Astrocyte (in vitro differentiated cells and primary cell): ENCODE data around the gene RNF146. TPM values are rescaled to one million over a fixed set of nuclear protein-coding genes. Genes with fewer than 3 reads are reported as not detected.

Experiments
- DNase-seq: peaks from one replicate; pipeline ENCODE4 v3.0.0-alpha.2; 2010; ENCODE audit warnings: low read depth
- FAIRE-seq: peaks from 2 replicates; lab custom pipeline; 2011; peaks lifted over from hg19 to GRCh38; lab: Jason Lieb, UNC
- H2AFZ ChIP-seq: 2 replicates; pipeline ENCODE4 v1.6.0; 2012; ENCODE audit warnings: low read depth, low read length, inconsistent platforms
- H3K27ac ChIP-seq: 2 replicates; pipeline ENCODE4 v1.5.1; 2011; ENCODE audit warnings: low read depth, low read length, inconsistent platforms
- H3K27me3 ChIP-seq: 2 replicates; pipeline ENCODE4 v1.6.0; 2011; ENCODE audit warnings: low read length, inconsistent platforms; ENCODE audit not compliant: insufficient read depth
- H3K36me3 ChIP-seq: 2 replicates; pipeline ENCODE4 v1.5.1; 2011; ENCODE audit warnings: low read length, inconsistent platforms; ENCODE audit not compliant: insufficient read depth
- H3K4me1 ChIP-seq: 2 replicates; pipeline ENCODE4 v1.5.1; 2011; ENCODE audit warnings: low read length, inconsistent platforms; ENCODE audit not compliant: insufficient read depth
- H3K4me2 ChIP-seq: 2 replicates; pipeline ENCODE4 v1.6.0; 2012; ENCODE audit warnings: low read length, inconsistent platforms
- H3K4me3 ChIP-seq: 2 replicates; pipeline ENCODE4 v1.5.1; 2011; ENCODE audit warnings: low read depth, mild to moderate bottlenecking, low read length, inconsistent platforms; ENCODE audit not compliant: insufficient read depth
- H3K79me2 ChIP-seq: 2 replicates; pipeline ENCODE4 v1.6.0; 2012; ENCODE audit warnings: mild to moderate bottlenecking, low read length, inconsistent platforms; ENCODE audit not compliant: insufficient read depth
- H3K9ac ChIP-seq: 2 replicates; pipeline ENCODE4 v1.6.0; 2012; ENCODE audit warnings: mild to moderate bottlenecking, low read length, inconsistent platforms
- H3K9me3 ChIP-seq: 2 replicates; pipeline ENCODE4 v1.5.1; 2012; ENCODE audit warnings: low read depth, mild to moderate bottlenecking, low read length, inconsistent platforms; ENCODE audit not compliant: insufficient read depth
- H4K20me1 ChIP-seq: 2 replicates; pipeline ENCODE4 v1.6.0; 2012; ENCODE audit warnings: low read length, inconsistent platforms; ENCODE audit not compliant: insufficient read depth
- H3K27ac Mint-ChIP-seq: one replicate; pipeline ENCODE4 v1.8.0; 2021; ENCODE audit warnings: mild to moderate bottlenecking, mixed read lengths; ENCODE audit not compliant: unreplicated experiment
- H3K27me3 Mint-ChIP-seq: one replicate; pipeline ENCODE4 v1.8.0; 2021; ENCODE audit warnings: low read depth, mixed read lengths; ENCODE audit not compliant: unreplicated experiment
- H3K36me3 Mint-ChIP-seq: one replicate; pipeline ENCODE4 v1.8.0; 2021; ENCODE audit warnings: low read depth, mixed read lengths; ENCODE audit not compliant: unreplicated experiment
- H3K4me1 Mint-ChIP-seq: one replicate; pipeline ENCODE4 v1.8.0; 2021; ENCODE audit warnings: low read depth, mixed read lengths; ENCODE audit not compliant: unreplicated experiment
- H3K4me3 Mint-ChIP-seq: one replicate; pipeline ENCODE4 v1.8.0; 2021; ENCODE audit warnings: mild to moderate bottlenecking, moderate library complexity, mixed read lengths; ENCODE audit not compliant: unreplicated experiment
- H3K9me3 Mint-ChIP-seq: one replicate; pipeline ENCODE4 v1.8.0; 2021; ENCODE audit warnings: mild to moderate bottlenecking, mixed read lengths; ENCODE audit not compliant: unreplicated experiment
- CTCF ChIP-seq: IDR thresholded peaks from 2 replicates; pipeline ENCODE4 v1.5.1; 2011; ENCODE audit warnings: low read depth, mild to moderate bottlenecking, inconsistent platforms, low read length, moderate library complexity; ENCODE audit not compliant: insufficient read depth
- EZH2 ChIP-seq: IDR thresholded peaks from 2 replicates; pipeline ENCODE4 v1.6.1; 2012; ENCODE audit warnings: mild to moderate bottlenecking, low read length, inconsistent platforms; ENCODE audit not compliant: insufficient read depth
- total RNA-seq: library from RNA; stranded (reverse); gene quantifications from 2 replicates; pipeline ENCODE4 v1.2.1, GENCODE V29; 2021

Gene RNF146
- total RNA-seq, 1 donor from 2014 or later = 41.4 TPM

- H3K27me3 ChIP-seq = no peaks in the 10 kb centered on the region
- Mint-ChIP-seq H3K36me3 (peaks cover 2% of the 10 kb centered on the region), H3K27ac (no peak overlapping the region), H3K27me3 (no peaks in the 10 kb centered on the region), H3K9me3 (no peaks in the 10 kb centered on the region), H3K4me3 (no peak overlapping the region), H3K4me1 (no peaks in the 10 kb centered on the region)
- DNase-seq = no peak
- H3K4me2 ChIP-seq = no peak overlapping the region
- H3K4me1 ChIP-seq = no peaks in the 10 kb centered on the region
- no peak for FAIRE-seq
- H3K36me3 ChIP-seq = peaks cover 12% of the 10 kb centered on the region
- H3K4me3 ChIP-seq = no peak overlapping the region
- TF ChIP-seq EZH2 = no peak
- TF ChIP-seq CTCF = no peak
- H3K27ac ChIP-seq = no peak overlapping the region
- no peak overlapping the region for H2AFZ ChIP-seq
- peaks cover 57% of the 10 kb centered on the region for H4K20me1 ChIP-seq
- H3K79me2 ChIP-seq = peaks cover 68% of the 10 kb centered on the region
- no peak overlapping the region for H3K9ac ChIP-seq
- H3K9me3 ChIP-seq = no peaks in the 10 kb centered on the region
Measured at GRCh38 chr6:127277878-127278843, 11.5 kb downstream of the RNF146 start.

- no peak for DNase-seq
- H3K36me3 ChIP-seq = peaks cover 19% of the 10 kb centered on the region
- H3K4me1 ChIP-seq = no peaks in the 10 kb centered on the region
- no peak overlapping the region for H3K4me3 Mint-ChIP-seq
- no peaks in the 10 kb centered on the region for H3K4me1 Mint-ChIP-seq
- H2AFZ ChIP-seq = no peak overlapping the region
- H3K36me3 Mint-ChIP-seq = peaks cover 2% of the 10 kb centered on the region
- H3K79me2 ChIP-seq = peaks cover 52% of the 10 kb centered on the region
- H3K27ac ChIP-seq = no peak overlapping the region
- H3K4me2 ChIP-seq = no peak overlapping the region
- no peak overlapping the region for H3K9ac ChIP-seq
- H3K27me3 Mint-ChIP-seq = no peaks in the 10 kb centered on the region
- FAIRE-seq = no peak
- H3K27ac Mint-ChIP-seq = no peak overlapping the region
- H4K20me1 ChIP-seq = peaks cover 45% of the 10 kb centered on the region
- no peaks in the 10 kb centered on the region for H3K9me3 ChIP-seq
- no peak overlapping the region for H3K4me3 ChIP-seq
- H3K27me3 ChIP-seq = no peaks in the 10 kb centered on the region
- H3K9me3 Mint-ChIP-seq = no peaks in the 10 kb centered on the region
- TF ChIP-seq EZH2 (no peak), CTCF (no peak)
Measured at GRCh38 chr6:127279815-127280214, 13.2 kb downstream of the RNF146 start.

- no peak overlapping the region for H3K27ac Mint-ChIP-seq
- H3K4me2 ChIP-seq = no peak overlapping the region
- peaks cover under 1% of the 10 kb centered on the region for H3K4me1 Mint-ChIP-seq
- H3K27ac ChIP-seq = no peak overlapping the region
- no peak overlapping the region for H3K9ac ChIP-seq
- H3K36me3 ChIP-seq = peaks cover 32% of the 10 kb centered on the region
- H3K27me3 Mint-ChIP-seq = no peaks in the 10 kb centered on the region
- H3K9me3 ChIP-seq = no peaks in the 10 kb centered on the region
- H3K9me3 Mint-ChIP-seq = no peaks in the 10 kb centered on the region
- H3K27me3 ChIP-seq = no peaks in the 10 kb centered on the region
- peaks cover 30% of the 10 kb centered on the region for H4K20me1 ChIP-seq
- H2AFZ ChIP-seq = no peak overlapping the region
- H3K79me2 ChIP-seq = peaks cover 33% of the 10 kb centered on the region
- DNase-seq (no peak), FAIRE-seq (no peak)
- H3K4me1 ChIP-seq = no peaks in the 10 kb centered on the region
- H3K4me3 ChIP-seq = no peak overlapping the region
- TF ChIP-seq EZH2 (no peak), CTCF (no peak)
- no peak overlapping the region for H3K4me3 Mint-ChIP-seq
- peaks cover 7% of the 10 kb centered on the region for H3K36me3 Mint-ChIP-seq
Measured at GRCh38 chr6:127282184-127282583, 15.5 kb downstream of the RNF146 start.
